Right lobe of liver (tissue), 6 donors: ENCODE results near the gene IRF5. TPM values are rescaled to one million over a fixed set of nuclear protein-coding genes. Genes with fewer than 3 reads are reported as not detected.

ENCODE experiments used
- ATAC-seq, 4 donors: fragments of 200-7000 bp; cut with Tn5 transposase; one replicate each; pipeline ENCODE4 v1.9.1; 2020; ENCODE audit warnings: mild to moderate bottlenecking in 4 of 4, moderate library complexity in 4 of 4
- DNase-seq, 3 donors: peaks; one replicate each; pipeline ENCODE4 v3.0.0-alpha.2; 2020
- H3K27ac ChIP-seq, 3 donors: fragments of 200-600 bp; one replicate each; pipeline ENCODE4 v1.8.0; 2022
- H3K27me3 ChIP-seq, 2 donors: fragments of 200-600 bp; one replicate each; pipeline ENCODE4 v1.8.0; 2022
- H3K36me3 ChIP-seq, 4 donors: fragments of 200-600 bp; sonication (generic) in 1 of 4; one replicate each; pipeline versions ENCODE4 v1.5.1 to v1.8.0; 2017 to 2022; ENCODE audit warnings: control low read depth in 1 of 4
- H3K4me1 ChIP-seq, 4 donors: fragments of 200-600 bp; sonication (generic) in 1 of 4; one replicate each; pipeline versions ENCODE4 v1.5.1 to v1.8.0; 2017 to 2022; ENCODE audit warnings: control low read depth in 1 of 4
- H3K4me3 ChIP-seq, 3 donors: fragments of 200-600 bp; one replicate each; pipeline ENCODE4 v1.8.0; 2022
- H3K9me3 ChIP-seq, 4 donors: fragments of 200-600 bp; sonication (generic) in 1 of 4; one replicate each; pipeline versions ENCODE4 v1.5.1 to v1.8.0; 2017 to 2022; ENCODE audit warnings: control low read depth in 1 of 4
- POLR2A ChIP-seq: fragments of 450-650 bp; IDR thresholded peaks from one replicate; pipeline ENCODE4 v1.6.1; 2017; ENCODE audit warnings: antibody characterized with exemption, mild to moderate bottlenecking
- WGBS: methylation state at CpG from one replicate; pipeline ENCODE4 v1.1.6; 2018; ENCODE audit warnings: low coverage, low lambda C conversion rate; ENCODE audit not compliant: insufficient coverage; ENCODE audit errors: missing lambda C conversion rate; 5-methylcytosine and 5-hydroxymethylcytosine counted together
- intact Hi-C, 2 donors: fragments of 100-400 bp; cut with DNase I; formaldehyde crosslinking; loops; one replicate each; pipeline versions ENCODE4 v1.11.2 to v1.14.1; 2022
- long read RNA-seq: library from polyadenylated mRNA; unstranded; transcript quantifications from one replicate; pipeline ENCODE4 v2.0.0, GENCODE V29; 2019
- total RNA-seq, 6 experiments: library from RNA; depleted of rRNA in 2 of 6; stranded (reverse); fragments of >200 nt in 2 of 6; fragmentation: NEBNext Ultra II Directional in 3 of 6; extraction: Animal tissue kit (Norgen Biotek cat#: 25700) in 3 of 6; gene quantifications; one replicate each; pipeline versions ENCODE4 v1.1.0 to v1.2.4, GENCODE V29; 2016 to 2023
- TF ChIP-seq, protein P1 (sequence below), 4 donors: fragments of 200-600 bp in 3 of 4; fragments of 450-650 bp in 1 of 4; IDR thresholded peaks; one replicate each; pipeline versions ENCODE4 v1.5.1 to v1.8.0; 2016 to 2022; ENCODE audit warnings: antibody characterized with exemption in 4 of 4, mild to moderate bottlenecking in 2 of 4
- donor health status: DM: no; HTN: yes; CAD: no.
- donor health status: DM: no; HTN: no; CAD: no.
- donor health status: DM: no; HTN: no; CAD: no.
- donor health status: DM: no; HTN: yes; CAD: no.
- donor health status: DM: no; HTN: yes; CAD: no.

IRF5 gene, protein sequence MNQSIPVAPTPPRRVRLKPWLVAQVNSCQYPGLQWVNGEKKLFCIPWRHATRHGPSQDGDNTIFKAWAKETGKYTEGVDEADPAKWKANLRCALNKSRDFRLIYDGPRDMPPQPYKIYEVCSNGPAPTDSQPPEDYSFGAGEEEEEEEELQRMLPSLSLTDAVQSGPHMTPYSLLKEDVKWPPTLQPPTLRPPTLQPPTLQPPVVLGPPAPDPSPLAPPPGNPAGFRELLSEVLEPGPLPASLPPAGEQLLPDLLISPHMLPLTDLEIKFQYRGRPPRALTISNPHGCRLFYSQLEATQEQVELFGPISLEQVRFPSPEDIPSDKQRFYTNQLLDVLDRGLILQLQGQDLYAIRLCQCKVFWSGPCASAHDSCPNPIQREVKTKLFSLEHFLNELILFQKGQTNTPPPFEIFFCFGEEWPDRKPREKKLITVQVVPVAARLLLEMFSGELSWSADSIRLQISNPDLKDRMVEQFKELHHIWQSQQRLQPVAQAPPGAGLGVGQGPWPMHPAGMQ
- total RNA-seq, result 1 to 10 TPM; 4.6 to 8.9 (median 6.4) TPM
- long read RNA-seq, result 0 reads

DNA sequence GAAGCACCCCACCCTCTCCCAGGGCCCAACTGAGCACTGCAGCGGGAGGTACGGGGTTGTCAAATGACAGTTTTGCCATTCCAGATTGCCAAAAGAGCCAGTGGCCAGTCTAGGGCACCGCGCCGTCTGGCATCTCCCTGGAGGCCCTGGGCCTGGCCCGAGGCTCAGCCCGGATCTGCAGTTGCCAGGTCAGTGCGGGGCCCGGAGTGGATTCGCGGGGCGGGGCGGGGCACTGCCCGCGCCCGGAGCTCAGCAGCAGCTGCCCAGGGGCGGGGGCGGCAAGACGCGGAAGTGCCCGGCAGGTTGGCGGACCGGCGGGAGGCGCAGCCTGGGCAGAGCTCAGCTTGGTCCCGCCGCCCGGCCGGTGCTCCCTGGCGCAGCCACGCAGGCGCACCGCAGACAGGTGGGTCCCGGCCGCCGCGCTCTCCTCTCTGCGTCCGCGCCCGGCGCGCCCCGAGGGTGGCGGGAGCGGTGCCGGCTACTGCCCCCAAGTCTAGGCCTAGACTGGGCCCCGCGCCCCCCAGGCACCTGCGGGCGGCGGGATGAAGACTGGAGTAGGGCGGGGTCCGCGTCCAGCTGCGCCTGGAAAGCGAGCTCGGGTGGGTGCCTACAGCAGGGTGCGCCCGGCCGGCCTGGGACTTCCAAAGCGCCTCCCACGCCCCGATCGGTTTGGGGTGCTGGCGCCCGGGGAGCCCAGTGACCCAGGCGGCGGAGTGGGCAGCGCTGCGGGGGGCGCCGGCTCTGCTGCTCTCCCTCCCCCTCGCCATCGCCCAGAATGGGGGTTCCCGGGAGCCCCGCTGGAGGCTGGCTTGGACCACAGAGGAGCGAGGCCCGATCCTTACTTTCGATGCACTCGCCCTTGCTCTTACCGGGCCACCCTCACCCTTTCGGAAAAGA is at the start of gene IRF5:
Gene IRF5 (plus strand): TSS at position 281 of the 897 bp plus-strand sequence. CDS start 4,155 bp downstream, outside the sequence.
- Histone ChIP-seq H3K4me3 (peak within 1 kb of the TSS; percentile 62 to 83 (median 69)), H3K36me3 (no peaks in the 10 kb centered on the region), H3K27ac (peak within 1 kb of the TSS in 2 of 3 donors; percentile 63 to 71), H3K4me1 (peaks cover 0 to 38% (median 5%) of the 10 kb centered on the region in 4 donors), H3K27me3 (no peaks in the 10 kb centered on the region), H3K9me3 (no peaks in the 10 kb centered on the region)
- under 1% methylated on average over 19 of the region's 83 CpGs for WGBS
- DNase-seq (peak; percentile 87 to 89 (median 87)), ATAC-seq (peak; percentile 73 to 83 (median 79))
- TF ChIP-seq, protein P1, sequence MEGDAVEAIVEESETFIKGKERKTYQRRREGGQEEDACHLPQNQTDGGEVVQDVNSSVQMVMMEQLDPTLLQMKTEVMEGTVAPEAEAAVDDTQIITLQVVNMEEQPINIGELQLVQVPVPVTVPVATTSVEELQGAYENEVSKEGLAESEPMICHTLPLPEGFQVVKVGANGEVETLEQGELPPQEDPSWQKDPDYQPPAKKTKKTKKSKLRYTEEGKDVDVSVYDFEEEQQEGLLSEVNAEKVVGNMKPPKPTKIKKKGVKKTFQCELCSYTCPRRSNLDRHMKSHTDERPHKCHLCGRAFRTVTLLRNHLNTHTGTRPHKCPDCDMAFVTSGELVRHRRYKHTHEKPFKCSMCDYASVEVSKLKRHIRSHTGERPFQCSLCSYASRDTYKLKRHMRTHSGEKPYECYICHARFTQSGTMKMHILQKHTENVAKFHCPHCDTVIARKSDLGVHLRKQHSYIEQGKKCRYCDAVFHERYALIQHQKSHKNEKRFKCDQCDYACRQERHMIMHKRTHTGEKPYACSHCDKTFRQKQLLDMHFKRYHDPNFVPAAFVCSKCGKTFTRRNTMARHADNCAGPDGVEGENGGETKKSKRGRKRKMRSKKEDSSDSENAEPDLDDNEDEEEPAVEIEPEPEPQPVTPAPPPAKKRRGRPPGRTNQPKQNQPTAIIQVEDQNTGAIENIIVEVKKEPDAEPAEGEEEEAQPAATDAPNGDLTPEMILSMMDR (IDR thresholded peaks at IDR 0.05), result no peak
- peak; percentile 43 for TF ChIP-seq POLR2A
- intact Hi-C loops, result no loop called here

DNA sequence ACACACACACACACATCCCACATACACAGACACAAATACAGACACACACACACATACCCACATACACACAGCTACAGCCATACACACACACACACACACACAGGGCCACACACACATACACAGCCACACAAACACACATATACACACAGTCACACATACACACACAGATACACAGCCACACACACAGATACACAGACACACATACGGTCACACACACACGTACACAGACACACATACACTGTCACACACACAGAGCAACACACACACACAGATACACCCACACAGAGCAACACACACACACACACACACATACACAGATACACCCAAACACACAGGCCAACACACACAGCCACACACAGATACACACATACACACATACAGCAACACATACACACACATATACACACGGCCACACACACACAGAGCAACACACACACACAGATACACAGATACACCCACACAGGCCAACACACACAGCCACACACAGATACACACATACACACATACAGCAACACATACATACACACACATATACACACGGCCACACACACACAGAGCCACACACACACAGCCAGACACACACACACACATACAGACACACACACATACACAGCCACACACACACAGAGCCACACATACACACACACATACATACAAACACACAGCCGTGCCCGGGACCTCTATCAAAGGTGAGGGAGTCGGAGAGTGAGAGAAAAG is 49.5 kb upstream of the IRF5 start:
- Histone ChIP-seq H3K36me3 (no peaks in the 10 kb centered on the region), H3K9me3 (no peaks in the 10 kb centered on the region), H3K27me3 (no peaks in the 10 kb centered on the region), H3K4me3 (no peak overlapping the region), H3K4me1 (peaks cover 0 to 3% (median 0%) of the 10 kb centered on the region in 4 donors), H3K27ac (no peak overlapping the region)
- TF ChIP-seq POLR2A, result no peak
- TF ChIP-seq, protein P1 (IDR thresholded peaks at IDR 0.05), result no peak
- intact Hi-C loops, result no loop called here
- peak in 1 of 3 donors; percentile 9 for DNase-seq
- 83% methylated on average over 6 of the region's 7 CpGs for WGBS
- ATAC-seq, result no peak

DNA sequence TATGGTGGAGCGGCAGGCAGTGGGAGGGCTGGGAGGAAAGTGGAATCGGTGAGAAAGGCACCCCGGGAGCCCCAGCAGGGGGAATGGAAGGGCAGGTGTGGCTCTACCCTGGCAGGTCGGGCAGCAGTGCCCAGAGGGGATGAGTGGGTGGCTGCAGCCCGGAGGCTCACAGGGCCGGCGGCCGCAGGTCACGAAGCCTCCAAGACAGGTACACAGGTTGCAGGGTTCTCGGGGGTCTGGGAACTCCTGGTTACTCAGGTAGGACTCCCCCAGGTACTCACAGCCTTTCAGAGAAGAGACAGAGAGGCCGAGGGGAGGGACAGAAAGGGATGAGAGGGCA is 49.0 kb upstream of the IRF5 start:
- intact Hi-C loops, result no loop called here
- DNase-seq, result peak in 1 of 3 donors; percentile 52
- H3K4me1 ChIP-seq, result peaks cover 0 to 3% (median 0%) of the 10 kb centered on the region in 4 donors
- TF ChIP-seq, protein P1 (IDR thresholded peaks at IDR 0.05), result no peak
- TF ChIP-seq POLR2A, result no peak
- no peak overlapping the region for H3K27ac ChIP-seq
- WGBS, result 80% methylated on average over 2 of the region's 11 CpGs
- no peaks in the 10 kb centered on the region for H3K36me3 ChIP-seq
- ATAC-seq, result no peak
- H3K9me3 ChIP-seq, result no peaks in the 10 kb centered on the region
- no peak overlapping the region for H3K4me3 ChIP-seq
- H3K27me3 ChIP-seq, result no peaks in the 10 kb centered on the region

DNA sequence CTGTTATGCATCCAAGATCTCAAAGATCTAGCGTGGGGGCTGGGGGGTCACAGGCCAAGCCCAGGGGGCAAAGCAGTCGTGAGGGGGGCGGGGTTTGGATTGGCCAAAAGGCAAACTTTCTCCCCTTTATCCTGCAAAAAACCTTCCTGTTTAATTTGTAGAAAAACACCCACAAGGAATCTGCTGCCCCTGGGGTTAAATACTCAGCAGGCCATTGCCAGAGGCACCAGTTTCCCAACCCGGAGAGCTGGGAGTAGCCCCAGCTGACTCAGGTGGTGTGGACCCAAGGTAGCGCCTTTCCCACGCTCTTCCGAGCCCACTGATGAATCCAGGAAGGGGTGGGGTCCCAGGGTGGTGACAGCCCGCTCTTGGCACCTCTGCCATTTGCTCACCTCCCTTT is 48.6 kb upstream of the IRF5 start:
- Histone ChIP-seq H3K4me3 (no peak overlapping the region), H3K36me3 (no peaks in the 10 kb centered on the region), H3K4me1 (peaks cover 0 to 3% (median 0%) of the 10 kb centered on the region in 4 donors), H3K9me3 (no peaks in the 10 kb centered on the region), H3K27me3 (no peaks in the 10 kb centered on the region), H3K27ac (no peak overlapping the region)
- intact Hi-C loops, result no loop called here
- peak in 1 of 3 donors; percentile 35 for DNase-seq
- no peak for ATAC-seq
- 69% methylated on average over 7 of the region's 8 CpGs for WGBS
- TF ChIP-seq, protein P1 (IDR thresholded peaks at IDR 0.05), result no peak
- no peak for TF ChIP-seq POLR2A
